Right ventricle myocardium superior (tissue), 1 donor: ENCODE measurements around the gene PDS5B. TPM values are rescaled to one million over a fixed set of nuclear protein-coding genes. Genes with fewer than 3 reads are reported as not detected.

Experiments used
- ATAC-seq: fragments of 200-7000 bp; cut with Tn5 transposase; one replicate; pipeline ENCODE4 v1.9.1; 2020; ENCODE audit warnings: mild to moderate bottlenecking; ENCODE audit not compliant: poor library complexity
- DNase-seq: peaks from one replicate; pipeline ENCODE4 v3.0.0-alpha.2; 2020
- intact Hi-C: fragments of 100-400 bp; cut with DNase I; formaldehyde crosslinking; loops from one replicate; pipeline ENCODE4 v1.11.2; 2022
- total RNA-seq: library from RNA; stranded (reverse); fragmentation: NEBNext Ultra II Directional; extraction: Animal tissue kit (Norgen Biotek cat#: 25700); gene quantifications from one replicate; pipeline ENCODE4 v1.2.1, GENCODE V29; 2021
- donor health status: DM: no; HTN: yes; CAD: no; lungs with severe emphysema.

The PDS5B gene
- total RNA-seq, 1 donor from 2014 or later, result 22.9 TPM

DNA sequence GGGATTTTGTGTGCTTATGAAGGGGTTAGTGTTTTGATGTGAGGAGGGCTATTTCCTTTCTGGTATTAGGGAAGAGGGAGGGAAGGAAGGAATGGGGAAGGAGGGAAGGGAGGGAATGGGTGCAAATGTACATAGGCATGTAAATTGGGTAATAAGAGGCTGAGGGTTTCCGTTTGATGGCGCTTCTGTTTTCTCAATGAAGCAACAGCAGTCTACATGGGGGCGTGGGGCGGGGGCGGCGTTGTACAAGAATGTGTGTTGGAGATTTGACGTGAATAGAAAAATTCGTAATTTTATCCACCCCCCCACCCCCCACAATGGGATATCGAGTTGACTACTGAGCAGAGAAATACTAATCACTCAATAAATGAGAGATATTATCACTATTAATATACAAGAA is 52.5 kb downstream of the PDS5B start:
- intact Hi-C loops, result loop anchor here (2.0 kb wide), 1 partner anchor 52 kb away; the partner anchor contains the start of gene PDS5B
- DNase-seq (no peak), ATAC-seq (no peak)

DNA sequence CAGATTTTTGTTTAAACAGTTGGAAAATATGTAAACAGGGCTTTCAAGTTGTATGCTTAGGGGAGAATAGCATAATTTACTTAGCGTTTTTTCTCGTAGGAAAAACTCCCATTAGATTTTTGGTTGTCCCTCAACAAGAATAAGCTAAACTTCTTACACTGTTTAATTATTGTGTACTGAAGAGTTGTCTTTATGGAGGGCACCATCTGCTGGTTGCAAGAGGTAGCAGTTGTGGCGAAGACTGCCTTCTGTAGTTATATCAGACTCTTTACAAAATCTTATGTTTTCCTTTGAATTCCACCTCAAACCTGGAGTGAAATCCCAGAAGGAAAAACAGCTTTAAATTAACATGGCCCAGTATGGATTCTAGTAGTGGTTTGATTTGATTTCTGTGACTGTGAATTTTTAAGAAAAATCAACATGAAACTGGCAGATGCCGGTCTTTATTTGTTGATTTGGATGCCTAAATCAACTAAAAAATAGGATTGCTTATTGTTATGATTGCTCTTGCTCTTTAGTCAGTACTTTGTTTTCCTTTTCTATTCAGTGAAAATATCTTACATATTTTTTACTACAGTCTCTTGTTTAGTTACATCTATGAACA is 53.4 kb downstream of the PDS5B start:
- peak; percentile 94 for ATAC-seq
- intact Hi-C loops, result loop anchor here (2.0 kb wide), 1 partner anchor 53 kb away; the partner anchor contains the start of gene PDS5B

DNA sequence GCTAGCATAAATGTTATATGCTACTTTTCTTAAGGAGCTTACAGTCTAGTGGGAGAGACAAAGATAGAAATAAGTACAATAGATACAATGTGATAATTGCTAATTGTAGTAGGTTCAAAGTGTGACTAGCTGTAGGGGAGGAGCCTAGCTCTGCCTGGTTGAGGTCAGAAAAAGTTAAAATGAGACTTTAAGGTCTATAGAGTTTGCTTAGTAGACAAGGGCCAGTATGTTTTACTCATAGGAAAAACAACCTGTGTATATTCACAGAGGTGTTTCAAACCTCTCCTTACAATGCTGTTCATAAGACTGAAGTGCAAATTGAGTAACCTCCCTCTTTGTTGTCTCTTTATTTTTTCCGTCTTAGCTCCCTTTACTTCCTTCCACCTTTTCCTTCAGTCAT is 56.1 kb downstream of the PDS5B start:
- no peak for DNase-seq
- ATAC-seq, result no peak
- intact Hi-C loops, result no loop called here

More for the DNA sequence above, 53.4 kb downstream of the PDS5B start:
- DNase-seq, result peak; percentile 54

DNA sequence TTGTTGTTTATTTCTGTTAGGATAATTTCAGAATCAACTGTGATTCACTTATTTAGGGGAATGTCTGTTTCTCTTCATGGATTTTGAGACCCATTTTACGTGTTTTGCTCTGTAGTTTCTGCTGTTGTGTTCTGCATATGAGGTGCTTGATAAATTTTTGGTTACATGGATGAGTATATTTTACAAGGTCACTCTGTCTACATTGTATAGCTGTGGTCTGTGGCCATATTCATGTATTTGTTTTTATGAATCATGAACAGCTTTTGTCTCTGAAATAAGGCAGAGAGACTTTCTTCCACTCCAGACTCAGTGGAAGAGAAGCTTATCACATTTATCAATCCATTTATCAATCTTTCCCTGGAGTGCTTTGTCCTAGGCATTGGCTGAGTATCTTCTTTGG is 56.6 kb downstream of the PDS5B start:
- ATAC-seq (no peak), DNase-seq (no peak)
- intact Hi-C loops, result no loop called here

DNA sequence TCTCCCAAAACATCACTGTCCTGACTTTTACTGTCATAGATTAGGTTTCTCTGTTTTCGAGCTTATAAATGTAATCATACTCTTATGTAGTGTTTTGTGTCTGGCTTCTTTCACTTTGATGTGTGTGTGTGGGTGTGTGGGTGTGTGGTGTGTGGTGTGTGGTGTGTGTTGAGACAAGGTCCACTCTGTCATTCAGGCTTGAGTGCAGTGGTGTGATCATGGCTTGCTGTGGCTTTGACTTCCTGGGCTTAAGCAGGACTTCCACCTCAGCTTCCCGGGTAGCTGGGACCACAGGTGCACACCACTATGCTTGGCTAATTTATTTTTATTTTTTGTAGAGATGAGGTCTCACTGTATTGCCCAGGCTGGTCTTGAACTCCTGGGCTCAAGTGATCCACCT is 59.6 kb downstream of the PDS5B start:
- intact Hi-C loops, result no loop called here
- ATAC-seq, result no peak
- DNase-seq, result no peak

DNA sequence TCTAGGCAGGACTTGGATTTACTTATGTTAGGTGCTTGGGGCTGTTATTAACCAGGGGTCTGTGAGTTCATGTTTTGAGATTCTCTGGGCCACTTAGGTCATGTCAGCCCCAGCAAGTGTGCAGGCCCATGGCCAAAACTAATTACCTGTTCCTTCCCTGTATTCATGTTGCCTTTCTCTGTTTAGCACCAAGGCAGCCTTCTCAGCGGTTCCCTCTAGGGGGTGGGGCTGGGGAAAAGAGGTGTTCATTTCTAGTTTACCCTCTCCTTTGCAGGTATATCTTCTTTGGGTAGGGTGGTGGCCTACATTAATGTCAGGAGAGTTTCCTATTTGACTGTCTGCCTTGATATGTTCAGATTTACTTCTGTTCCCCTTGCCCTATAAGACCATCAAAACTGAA is 61.7 kb downstream of the PDS5B start:
- DNase-seq (no peak), ATAC-seq (no peak)
- intact Hi-C loops, result no loop called here

DNA sequence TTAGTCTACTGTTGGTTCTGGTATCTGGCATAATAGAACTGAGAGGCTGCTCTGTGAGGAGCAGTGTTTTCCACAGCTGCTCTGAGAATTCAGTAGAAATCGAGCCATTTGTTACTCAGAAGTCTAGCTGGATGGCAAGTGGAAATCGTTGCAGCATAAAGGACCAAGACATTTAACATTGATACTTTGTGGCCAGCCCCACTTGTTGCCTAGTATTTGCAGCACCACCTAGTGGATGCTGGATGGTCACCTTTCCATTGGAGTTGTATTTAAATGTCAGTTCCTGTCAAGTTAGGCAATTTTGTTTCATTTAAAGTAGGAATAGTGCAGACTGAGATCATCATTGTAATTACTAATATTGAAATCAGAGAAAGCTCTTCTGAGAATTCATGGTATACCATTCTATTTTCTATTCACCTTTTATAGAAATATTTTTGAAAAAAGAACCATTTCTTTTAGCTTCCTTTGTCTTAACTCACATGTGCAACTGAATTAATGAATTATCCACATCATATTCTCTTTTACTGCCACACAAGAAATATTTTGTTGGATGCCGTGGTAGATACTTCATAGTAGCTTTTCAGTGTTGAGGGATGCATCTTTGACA is 64.6 kb downstream of the PDS5B start:
- intact Hi-C loops, result no loop called here
- no peak for DNase-seq
- ATAC-seq, result peak; percentile 78

DNA sequence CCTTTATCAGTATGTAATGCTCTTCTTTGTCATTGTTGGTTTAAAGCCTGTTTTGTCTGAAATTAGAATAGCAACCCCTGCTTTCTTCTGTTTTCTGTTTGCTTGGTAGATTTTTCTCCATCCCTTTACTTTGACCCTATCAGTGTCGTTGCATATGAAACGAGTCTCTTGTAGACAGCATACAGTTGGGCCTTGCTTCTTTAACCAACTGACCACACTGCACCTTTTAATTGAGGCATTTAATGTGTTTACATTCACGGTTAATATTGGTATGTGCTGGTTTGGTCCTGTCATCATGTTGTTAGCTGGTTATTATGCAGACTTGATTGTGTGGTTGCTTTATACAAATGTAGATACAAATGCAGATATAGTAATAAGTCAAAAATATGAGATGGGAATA is 71.1 kb downstream of the PDS5B start:
- DNase-seq, result no peak
- intact Hi-C loops, result no loop called here
- ATAC-seq, result no peak

DNA sequence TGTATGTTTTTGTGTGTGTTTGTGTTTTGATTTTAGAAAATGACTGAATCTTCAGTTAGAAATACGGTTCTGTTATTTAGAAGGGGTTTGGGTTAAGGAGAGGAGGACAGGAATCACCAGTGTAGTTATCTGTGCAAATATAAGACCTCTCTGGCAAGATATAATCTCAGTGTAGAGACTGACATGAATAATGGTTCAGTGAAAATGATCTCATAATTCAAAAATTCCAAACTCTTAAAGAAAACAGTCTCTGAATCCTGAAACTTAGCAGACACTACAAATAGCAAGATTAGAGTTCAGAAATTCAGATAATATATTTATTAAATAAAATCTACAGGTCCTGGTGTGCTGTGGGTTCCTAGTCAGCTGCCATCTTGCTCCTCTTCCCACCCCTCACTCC is 73.5 kb downstream of the PDS5B start:
- DNase-seq, result no peak
- ATAC-seq, result no peak
- intact Hi-C loops, result no loop called here

DNA sequence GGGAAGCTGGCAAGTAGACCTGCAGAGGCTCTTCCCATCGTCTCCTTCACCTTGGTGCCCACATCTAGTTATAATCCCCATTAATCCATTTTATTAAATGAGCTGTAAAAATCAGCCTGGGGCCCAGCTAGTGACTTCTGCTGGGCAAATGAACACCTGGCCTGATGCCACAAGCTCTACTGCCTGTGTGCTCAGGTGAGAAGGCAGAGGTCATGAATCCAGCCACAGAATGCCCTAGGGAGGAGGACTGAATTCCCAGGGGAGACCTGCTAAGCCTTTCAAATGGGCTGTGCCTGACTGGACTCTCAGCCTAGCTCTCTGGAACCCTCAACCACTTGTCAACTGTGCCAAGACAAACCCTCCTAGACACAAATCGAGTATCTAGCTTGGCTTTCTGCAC is 74.0 kb downstream of the PDS5B start:
- intact Hi-C loops, result no loop called here
- DNase-seq, result no peak
- no peak for ATAC-seq

DNA sequence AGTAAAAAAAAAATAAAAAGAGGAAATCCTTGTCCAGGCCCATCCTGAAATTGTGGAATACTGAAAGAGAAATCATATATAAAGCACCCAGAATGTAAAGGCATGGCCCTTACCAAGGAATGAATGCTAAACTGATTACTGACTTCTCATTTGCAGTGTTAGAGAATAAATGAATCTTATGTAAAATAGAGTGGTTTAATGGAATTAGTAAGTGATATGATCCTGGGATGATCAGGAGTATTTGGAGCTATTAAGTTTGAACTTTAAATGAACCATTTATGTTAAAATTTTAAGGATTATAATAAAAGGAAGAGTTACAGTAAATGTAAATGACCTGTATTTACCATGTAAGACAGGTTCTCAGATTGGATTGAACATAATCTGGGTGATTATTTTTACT is 75.4 kb downstream of the PDS5B start:
- no peak for ATAC-seq
- intact Hi-C loops, result no loop called here

DNA sequence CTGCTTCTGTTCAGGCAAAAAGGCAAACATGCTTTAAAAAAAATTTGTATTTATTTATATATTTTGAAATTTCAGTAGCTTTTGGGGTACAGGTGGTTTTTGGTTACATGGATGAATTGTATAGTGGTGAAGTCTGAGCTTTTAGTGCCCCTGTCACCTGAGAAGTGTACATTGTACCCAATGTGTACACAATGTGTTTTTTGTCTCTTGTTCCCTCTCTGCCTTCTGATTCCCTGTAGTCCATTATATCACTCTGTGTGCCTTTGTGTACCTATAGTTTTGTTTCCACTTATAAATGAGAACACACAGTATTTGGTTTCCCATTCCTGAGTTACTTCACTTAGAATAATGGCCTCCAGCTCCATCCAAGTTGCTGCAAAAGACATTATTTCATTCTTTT is 77.4 kb downstream of the PDS5B start:
- intact Hi-C loops, result no loop called here
- no peak for DNase-seq
- ATAC-seq, result no peak

More for the DNA sequence above, 75.4 kb downstream of the PDS5B start:
- no peak for DNase-seq

DNA sequence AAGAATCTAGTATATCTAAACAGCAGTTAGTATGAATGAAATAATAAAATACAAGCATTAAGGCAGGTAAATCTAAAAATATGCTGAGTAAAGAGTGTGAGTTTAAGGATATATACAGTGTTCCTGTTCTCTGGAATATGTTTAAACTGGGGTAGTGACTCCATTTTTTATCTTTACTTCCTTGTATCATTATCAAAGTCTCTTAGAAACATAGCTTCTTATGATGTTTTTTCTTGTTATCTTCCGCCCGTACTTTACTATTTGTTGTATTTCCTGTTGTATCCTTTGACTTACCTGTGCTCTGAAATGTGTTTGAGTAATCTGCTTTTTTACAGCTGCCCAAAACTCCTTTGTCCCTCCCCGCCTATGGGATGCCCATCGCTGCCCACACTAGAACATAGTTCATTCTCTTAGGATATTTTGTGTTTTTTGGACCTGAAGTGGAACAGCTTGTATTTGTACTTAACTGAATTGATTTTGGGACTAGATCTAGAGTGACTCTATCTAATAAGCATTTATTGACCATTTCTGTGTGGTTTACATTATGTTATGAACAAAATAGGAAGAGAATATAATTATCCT is 80.8 kb downstream of the PDS5B start:
- intact Hi-C loops, result no loop called here
- ATAC-seq (no peak), DNase-seq (no peak)

DNA sequence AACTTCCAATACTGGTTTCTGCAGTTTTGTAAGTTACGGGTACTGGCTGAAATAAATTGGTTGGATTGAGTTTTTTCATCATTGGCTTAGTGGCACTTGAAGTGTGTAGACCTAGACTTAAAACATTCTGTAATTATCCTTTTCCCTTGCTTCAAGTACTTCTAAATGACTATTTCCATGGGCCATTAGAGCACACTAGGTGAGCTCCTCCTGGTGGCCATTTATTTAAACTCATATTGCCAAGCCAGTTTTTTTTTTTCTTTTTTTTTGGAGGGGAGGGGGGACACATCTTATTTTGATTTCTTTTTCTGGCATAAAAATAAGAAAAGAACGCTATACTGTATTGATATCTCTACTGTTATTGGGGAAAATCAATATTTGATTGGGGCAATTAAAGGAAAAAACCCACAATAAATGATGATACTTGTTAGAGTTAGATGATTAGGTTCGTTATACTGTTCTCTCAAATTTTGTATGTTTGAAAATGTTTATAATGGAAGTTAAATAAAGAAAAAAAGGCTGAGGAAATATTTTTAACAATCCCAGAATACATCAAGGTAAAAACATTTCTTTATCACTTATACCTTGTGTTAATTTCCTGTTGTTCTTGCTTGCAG is 82.9 kb downstream of the PDS5B start:
- DNase-seq (no peak), ATAC-seq (no peak)
- intact Hi-C loops, result no loop called here

DNA sequence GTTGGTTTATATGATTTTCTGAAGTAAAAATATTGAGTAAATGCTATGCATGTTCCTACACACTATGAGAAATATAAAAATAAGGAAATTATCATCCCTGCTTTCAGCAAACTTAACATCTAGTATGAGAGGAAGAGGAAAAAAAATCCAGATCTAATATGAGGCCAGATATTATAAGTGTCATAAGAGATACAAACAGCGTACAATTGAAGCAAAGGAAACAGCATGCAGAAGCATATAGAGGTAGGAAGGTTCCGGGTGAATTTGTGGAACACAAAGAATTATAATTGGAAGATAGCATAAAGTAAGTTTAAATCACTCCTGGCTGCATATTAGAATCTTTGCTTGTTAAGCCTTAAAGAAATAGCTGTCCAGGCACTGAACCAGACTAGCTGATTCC is 88.3 kb downstream of the PDS5B start:
- intact Hi-C loops, result no loop called here
- ATAC-seq, result no peak

DNA sequence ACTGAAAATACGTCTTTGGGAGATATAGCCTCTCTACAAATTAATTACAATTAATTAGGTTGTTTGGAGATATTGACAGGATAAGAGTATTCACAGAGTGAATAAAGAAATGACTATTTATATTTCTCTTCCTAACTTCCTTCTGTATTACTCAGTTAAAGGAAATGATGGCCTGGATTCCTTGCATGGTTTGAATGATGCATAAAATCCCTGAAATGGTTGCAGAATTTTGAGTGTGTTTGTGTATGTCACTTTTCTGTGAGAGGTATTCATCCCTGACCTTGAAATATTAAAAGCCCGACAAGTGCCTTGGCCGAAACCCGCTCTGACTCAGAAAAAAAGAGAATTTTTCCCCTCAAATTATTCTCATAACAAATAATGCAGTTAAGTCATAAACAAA is 90.0 kb downstream of the PDS5B start:
- intact Hi-C loops, result no loop called here
- DNase-seq (no peak), ATAC-seq (no peak)

More for the DNA sequence above, 88.3 kb downstream of the PDS5B start:
- no peak for DNase-seq

DNA sequence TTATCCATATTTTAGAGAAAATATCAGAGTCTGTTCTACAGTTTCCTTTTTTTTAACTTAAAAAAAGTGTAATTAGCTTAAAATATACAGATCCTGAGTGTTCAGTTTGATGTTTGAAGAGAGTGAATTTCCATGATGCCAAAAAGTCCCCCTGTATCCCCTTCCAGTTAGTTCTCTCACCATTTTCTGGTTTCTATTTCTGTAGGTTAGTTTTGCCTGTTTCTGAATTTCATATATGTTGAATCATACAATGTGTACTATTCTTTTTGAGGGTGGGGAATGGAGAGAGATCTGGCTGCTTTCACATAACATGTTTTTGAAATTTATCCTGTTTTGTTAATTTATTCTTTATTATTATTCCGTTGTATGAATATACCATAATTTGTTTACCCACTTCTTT is 95.9 kb downstream of the PDS5B start:
- intact Hi-C loops, result no loop called here
- ATAC-seq, result no peak
- no peak for DNase-seq

DNA sequence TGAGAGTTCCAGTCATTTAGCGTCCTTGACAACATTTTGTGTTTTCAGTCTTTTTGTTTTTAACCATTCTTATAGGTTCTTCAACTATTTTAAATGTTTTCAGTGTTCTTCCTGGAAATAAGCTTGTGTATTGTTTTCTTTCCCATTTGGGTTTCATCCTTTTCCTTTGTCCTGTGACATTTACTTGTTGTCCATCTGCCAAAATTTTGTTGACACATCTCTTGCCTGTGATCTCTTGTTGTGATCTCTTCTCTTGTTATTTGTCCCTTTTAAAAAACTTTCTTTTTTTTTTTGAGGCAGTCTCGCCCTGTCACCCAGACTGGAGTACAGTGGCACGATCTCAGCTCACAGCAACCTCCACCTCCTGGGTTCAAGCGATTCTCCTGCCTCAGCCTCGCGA is 96.5 kb downstream of the PDS5B start:
- intact Hi-C loops, result no loop called here
- ATAC-seq (no peak), DNase-seq (no peak)

DNA sequence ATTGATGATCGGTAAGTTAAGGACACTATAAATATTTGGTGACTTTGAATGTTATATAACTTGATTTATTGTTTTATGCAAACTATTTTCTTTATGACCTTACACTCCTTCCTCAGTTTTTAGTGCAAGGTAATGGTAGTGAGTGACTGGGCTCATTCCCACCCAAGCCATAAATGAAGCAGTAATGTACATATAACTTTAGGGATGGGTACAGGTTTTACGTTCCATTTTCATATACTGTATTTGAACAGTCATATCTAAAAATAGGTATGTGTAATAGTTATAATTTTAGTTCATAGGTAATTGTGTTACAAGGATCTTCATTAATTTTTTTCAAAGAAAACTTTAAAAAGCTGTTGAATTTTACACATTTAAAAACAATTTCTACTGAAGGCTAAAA is 101.0 kb downstream of the PDS5B start:
- ATAC-seq (no peak), DNase-seq (no peak)
- intact Hi-C loops, result no loop called here

DNA sequence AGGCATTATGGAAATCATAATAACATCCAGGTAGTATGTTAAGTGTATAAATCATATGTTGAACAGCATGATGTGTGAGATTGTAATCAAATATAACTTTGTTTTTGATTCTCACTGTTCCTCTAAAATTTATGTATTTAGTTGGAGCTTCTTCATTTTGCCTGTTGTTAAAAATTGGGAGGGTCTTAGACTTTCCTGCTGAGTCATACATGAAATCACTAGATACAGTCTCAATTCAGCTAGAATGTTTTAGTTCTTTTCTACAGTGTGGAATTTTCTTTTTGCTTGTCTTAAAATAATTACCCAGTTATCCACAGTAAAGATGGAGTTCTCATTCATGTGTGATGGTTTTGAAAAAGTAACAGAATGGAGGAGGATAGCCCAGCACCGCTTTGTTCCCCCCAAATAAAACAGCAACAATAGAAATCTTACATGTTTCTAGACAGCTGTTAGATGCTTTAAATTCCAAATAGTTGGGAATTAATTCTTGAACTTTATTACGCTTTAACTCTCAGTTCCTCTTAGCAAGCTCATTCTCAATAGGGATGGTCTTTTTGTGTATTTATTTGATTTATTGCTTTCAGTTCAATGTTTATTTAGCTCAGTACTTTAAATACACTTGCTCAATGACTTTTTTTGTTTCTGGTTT is 109.5 kb downstream of the PDS5B start:
- DNase-seq (no peak), ATAC-seq (no peak)
- intact Hi-C loops, result no loop called here
